Measurements from ENCODE around the gene TMEM109.

The TMEM109 gene

DNA sequence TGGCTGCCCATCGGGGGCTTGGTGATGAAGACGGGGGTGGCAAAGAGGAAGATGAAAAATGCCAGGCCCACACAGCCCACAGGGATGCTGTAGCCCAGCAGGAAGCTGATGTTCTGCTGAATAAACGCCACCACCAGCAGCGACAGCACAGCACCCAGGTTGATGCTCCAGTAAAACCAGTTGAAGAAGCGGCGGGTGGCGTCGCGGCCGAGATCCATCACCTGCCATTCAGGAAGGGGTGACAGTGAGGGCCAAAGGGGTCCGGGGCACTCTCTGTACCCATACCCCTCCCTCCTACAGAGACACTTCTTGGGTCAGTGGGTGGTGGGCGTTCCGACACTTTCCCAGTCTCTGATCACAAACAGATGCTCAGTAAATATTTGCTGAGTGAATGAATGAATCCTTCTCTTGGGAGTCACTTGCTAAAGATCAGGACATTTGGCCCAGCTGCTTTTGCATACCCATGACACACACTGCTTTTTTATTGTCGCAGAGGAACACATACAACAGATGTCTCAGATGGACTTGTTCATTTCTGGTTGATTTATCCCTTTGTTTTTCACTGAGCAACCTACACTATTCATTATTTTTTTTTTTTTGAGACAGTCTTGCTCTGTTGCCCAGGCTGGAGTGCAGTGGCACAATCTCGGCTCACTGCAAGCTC, 32.8 kb downstream of the TMEM109 start:
- no peak for DNase-seq

DNA sequence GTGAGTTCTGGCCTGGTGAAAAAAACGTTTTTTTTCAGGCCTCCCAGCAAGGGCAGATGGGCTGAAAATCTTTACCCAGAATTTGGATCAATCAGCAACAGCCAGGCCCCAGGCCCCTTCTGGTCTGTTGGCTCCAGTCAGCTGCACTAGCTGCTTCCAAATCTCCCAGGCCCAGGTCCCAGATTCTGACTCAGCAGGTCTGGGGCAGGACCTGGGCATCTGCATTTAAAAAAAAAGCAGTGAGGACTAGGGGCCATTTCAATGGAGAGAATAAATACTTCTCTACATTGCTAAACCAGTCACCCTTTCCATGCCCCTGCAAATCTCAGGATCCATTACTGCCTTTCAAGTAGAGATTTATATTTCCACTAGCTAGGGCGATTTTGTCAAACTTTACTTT, 33.7 kb downstream of the TMEM109 start:
- DNase-seq = no peak

DNA sequence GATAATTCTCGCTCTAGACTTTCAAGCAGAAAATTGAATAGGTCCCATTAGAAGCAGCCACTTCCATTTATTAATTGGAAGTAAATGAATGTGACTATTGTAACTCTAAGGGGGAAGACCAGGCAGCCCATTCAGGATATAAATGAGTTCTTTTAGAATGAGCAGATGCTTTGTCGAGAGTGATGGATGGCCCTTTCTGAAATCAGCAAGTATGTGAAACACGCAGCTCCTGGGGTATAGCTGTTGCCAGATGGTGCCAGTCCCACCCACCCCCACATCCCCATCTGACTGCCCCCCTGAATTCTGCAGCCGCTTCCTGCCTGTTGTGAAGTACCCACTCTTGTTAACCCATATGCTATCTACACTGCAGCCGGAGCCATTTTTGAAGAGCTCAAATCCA, 34.3 kb downstream of the TMEM109 start:
- DNase-seq = no peak

DNA sequence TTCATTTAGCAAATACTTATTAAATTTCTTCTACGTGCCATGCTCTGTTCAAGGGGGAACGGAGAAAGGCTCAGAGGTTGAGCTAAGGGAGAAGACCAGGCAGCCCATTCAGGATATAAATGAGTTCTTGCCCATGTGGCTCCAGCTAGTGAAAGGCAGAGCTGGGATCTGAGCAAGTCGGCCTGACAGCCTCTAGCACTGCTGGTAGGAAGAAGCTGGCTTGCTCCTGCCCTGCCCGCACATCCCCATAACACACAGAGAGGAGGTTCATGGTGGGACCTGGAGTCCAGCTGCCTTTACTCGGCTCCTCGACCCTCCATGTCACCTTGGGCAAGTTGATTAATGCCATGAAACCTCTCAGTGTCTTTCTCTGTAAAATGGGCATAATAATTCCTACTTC, 36.1 kb downstream of the TMEM109 start:
- DNase-seq = no peak

DNA sequence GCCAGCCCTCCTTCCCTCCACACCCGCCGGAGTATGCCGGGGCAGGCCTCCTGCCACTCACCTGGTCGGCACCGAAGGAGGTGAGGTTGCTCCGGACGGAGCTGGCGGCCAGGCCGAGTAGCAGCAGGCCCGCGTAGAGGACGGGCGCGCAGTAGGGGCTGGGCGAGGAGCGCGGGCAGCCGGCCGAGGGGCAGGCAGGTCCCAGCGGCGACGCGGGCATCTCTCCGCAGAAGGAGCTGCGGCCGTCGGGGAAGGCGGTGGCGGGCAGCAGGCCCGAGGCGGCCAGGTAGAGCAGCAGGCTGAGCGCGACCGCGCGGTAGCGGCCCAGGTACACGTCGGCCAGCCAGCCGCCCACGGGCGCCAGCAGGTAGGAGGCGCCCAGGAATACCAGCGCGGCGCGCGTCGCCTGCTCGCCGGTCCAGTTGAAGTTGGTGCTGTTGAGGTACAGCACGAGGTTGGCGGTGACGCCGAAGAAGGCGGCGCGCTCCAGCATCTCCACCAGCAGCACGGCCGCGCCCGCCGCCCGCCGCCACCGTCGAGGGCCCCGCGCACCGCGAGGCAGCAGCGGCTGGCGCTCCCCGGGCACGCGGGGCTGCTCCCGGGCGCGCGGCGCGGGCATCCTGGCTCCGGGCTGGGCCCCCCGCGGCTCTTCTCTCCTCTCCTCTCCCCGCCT, 37.1 kb downstream of the TMEM109 start:
- peak; percentile 16 for DNase-seq

DNA sequence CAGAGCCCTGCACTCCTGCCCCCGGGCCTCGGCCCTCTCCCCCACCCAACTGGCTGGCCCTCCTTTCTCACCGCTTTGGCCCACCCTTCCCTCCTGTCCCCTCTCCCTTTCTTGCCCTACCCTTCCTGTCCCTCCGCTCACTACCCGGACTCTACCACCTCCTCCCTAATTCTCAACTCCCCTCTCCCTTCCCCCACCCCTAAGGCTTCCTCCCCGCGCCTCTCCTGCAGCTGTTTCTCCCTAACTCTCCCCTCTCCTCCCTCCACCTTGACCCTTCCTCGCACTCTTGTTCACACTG, 37.6 kb downstream of the TMEM109 start:
- no peak for DNase-seq

DNA sequence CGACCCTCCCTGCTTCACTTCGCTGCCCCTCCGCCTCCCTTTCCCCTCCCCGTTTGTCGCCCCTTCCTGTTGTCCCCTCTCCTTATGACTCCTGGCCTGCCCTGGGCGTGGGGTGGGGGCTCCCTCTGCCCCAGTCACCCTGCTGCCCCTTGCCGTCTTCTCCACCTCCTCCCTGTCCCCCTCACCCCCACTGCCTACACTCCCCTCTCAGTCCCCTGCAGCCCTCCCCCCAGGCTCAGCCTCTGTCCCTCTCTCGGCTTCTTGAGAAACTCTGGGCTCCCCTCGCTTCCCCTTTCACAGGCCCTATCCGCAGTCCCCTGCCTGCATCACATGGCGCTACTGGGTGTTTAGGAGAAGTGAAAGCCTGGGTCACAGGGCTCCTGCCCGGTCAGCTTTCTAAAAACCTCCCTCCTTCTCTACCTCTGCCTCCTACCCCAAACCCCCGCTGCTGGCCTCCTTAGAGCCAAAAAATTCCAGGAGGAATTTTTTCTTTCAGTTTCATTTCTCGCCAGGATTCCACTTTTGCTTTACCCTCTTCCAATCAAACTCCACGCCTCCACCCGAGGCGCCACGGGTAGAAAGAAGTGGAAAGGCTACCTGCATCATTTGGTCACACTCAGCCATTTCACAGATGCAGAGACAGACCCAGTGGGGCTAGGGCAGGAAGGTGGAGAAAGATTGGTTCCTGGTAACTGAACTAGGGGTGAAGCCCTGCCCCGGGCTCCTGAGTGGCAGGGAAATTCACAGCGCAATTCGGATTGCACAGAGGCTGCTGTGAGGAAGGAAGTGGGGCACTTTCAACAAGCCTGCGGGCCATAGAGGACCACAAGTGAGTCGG, 38.2 kb downstream of the TMEM109 start, which contains the start of gene SLC15A3:
SLC15A3 (minus strand) TSS at position 273 of the 838 bp plus-strand sequence. CDS start 625 bp downstream, outside the sequence.
- DNase-seq = peak; percentile 23

DNA sequence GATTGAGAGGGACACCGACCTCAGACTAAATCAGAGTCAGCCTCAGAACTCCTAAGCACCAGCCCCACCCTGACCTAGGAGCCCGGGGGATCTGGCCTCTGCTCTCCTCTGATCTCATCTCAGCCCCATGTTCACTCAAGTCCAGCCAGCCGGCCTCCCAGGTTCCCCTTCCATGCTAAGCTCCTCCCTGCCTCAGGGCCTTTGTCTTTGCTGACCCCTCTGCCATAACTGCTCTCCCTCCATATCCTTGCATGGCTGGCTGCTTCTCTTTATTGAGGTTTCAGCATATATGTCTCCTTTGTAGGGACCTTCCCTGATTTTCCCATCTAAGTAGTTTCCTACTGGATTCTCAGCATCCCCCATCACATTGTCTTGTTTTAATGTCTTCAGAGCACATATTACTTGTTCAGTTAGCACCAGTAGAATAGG, 38.8 kb downstream of the TMEM109 start:
- no peak for DNase-seq

DNA sequence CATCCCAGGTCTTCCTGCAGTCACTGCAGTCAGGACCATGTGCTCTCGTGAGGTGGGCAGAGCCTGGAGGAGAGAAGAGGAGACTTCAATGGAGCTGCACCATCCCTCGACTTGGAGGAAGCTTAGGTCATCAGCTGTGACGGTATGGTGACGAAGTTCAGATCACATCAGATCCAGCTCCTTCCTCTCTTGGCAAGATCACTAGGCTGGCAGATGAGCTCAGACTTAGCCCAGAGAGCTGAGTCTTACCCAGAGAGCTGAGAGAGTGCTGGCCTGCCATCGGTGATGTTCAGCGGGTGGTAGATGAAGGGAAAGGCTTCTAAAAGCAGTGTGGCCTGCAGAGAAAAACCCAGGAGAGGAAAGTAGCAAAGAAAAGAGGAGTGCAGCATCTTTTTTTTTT, 39.8 kb downstream of the TMEM109 start:
- no peak for DNase-seq

DNA sequence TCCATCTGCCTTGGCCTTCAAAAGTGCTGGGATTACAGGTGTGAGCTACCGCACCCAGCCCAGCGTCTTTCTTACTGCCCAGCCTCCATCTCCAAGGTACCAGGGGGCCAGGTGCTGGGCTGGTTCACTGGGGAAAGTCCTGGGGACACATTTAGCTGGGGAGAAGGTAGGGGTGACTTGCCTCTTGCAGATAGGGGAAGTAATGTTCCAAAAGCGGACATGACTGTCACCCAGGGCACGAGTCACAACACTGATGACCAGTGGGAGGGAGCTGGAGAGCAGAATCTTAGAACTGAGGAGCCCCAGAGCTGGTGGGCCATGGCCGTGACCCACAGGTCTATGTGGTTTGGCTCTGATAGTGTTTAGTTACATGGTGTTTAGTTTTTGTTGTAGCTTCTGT, 40.5 kb downstream of the TMEM109 start:
- no peak for DNase-seq

DNA sequence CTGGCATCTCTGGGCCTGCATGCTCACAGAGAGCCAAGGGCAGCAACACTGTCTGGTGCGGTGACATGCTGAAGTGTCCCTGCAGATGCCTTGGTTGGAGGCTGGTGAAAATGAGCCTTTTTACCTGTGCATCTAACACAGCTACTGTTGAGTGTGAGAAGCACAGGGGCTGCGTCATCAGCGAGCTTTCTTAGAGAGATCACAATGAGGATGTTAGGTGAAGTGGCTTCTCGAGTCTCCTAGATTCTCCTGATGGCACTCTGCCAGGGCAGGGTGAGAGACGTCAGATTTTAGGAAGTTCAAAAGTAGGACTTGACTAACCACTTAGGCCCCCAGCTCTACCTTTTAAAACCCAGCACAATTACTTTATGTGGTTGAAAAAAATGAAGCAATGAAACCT, 41.6 kb downstream of the TMEM109 start:
- DNase-seq = no peak

DNA sequence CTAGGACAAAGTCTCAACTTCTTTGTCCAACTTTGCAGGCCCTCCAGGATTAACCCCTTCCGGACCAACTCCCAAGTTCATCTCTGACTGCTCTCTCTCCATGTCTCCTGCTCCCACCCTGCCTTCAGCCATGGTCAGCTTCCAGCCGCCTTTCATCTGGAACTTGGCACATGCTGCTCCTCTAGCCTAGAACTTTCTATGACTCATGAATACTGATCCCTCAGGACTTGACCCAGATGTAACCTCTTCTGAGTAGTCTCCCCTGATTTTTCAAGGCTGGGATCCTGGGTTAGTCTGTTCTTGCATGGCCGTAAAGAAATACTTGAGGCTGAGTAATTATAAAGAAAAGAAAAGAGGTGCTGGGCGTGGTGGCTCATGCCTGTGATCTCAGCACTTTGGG, 43.2 kb downstream of the TMEM109 start:
- DNase-seq = no peak

DNA sequence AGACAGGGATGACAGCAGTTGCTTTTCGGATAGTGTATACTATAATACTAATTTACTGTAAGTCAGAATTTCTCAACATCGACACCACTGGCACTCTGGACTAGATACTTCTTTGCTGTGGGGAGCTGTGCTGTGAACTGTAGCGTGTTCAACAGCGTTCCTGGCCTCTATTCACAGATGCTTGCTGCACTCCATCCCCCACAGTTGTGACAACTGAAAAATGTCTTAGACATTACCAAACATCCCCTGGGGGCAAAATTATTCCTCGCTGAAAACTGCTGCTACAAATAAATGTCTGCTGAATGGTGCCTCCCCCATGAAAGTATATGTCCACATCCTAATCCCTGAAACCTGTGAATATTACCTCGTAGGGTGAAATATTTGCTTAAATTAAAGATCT, 45.5 kb downstream of the TMEM109 start:
- no peak for DNase-seq

DNA sequence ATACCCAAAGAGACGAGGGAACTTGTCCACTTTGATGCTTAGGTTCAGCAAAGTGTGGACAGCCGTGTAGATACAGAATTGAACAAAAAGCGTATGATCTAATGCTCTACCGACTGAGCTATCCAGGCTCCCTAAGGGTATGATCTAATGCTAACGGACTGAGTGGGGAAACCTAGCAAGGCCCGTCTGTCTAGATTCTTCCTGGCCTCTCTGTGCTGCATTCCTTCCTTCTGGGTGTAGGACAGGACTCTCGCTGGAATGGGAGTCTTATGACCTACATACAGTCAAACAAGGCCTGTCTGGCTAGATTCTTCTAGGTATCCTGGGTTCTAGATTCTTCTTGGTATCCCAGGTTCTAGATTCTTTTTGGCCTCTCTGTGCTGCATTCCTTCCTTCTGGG, 46.4 kb downstream of the TMEM109 start:
- DNase-seq = no peak

DNA sequence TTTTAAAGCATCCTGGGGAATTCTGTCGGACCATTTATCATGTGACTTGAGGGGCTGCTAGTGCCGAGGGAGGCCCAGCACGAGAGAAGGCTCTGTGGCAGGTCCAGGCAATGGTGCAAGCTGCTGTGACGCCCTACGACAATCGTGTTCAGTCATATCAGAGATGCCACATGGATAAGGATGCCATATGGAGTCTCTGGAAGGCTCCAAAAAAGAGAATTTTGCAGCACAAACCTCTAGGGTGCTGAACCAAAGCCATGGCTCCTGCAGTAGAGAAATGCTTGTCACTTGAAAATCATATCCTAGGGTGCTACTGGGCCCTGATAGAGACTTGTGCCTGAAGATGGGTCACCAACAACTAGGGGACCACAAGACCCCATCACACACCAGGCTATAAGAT, 50.8 kb downstream of the TMEM109 start:
- DNase-seq = no peak

DNA sequence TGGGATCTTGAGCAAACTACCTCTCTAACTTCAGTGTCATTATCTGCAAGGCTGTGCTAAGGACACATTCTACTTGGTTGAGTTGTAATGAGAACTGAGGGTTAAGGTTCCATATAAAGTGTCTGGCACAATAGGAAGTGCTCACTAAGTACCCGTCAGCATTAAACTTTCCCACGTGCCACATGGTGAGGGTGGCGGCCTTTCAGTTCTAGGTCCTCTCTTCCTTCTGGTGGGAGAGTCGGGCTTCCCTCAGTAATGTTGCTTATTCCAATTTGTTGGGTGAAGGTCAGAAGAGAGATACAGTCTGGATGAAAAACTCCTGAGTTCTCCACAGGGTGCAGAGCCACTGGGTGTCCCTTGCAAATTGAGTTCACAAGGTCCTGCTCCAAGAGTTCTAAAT, 52.9 kb downstream of the TMEM109 start:
- no peak for DNase-seq

DNA sequence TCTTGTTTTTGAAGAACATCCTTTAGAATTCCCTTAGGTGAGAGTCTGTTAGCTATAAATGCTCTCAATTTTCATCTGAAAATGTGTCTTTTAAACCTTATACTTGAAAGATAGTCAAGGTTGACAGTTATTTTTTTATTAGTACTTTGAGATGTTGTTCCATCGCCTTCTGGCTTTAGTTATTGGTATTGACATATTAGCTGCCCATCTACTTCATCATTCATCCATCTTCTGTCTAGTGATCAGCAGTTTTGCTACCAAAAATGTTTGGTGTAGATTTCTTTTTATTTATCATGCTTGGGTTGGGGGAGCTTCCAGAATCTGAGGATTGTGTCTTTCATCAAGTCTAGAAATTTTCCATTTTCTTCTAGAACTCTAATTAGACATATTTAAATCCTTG, 54.3 kb downstream of the TMEM109 start:
- DNase-seq = no peak

DNA sequence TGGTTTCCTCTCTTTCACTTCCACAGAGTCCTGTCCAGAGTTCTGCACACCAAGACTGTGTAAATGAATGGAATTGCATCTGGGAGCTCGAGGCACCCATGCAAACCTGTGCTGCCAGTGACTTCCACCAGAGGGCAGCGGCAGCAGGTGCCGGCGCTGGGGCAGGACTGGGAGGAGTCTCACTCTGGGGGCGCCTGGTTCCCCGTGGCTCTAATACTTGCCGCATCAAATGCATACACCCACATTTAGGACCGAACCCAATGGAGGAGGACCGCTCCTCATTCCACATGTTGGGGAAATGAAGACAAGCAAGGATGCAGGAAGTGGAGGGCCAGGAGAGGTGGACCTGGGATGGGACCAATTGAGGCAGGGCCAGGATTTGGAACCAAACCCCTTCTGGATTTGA, 56.4 kb downstream of the TMEM109 start:
- DNase-seq = peak; percentile 89

DNA sequence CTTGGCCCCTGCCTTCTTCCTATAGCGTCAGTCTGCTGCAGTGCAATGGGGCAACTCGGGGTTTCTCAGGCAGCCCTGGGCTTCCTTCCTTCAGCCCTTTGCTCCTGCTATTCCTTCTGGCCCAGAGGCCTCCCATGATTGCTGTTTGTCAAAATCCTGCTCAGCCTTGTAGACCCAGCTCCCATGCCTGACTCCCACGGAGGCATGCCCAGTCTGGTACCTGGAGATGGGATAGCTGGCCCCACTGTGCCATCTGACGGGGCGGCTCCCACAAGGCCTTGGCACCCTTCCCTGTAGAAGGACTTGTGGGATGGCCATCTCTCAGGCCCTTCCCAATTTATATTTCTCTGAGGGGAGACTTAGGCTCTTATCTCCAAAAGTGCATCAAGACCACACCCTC, 56.9 kb downstream of the TMEM109 start:
- DNase-seq = no peak

DNA sequence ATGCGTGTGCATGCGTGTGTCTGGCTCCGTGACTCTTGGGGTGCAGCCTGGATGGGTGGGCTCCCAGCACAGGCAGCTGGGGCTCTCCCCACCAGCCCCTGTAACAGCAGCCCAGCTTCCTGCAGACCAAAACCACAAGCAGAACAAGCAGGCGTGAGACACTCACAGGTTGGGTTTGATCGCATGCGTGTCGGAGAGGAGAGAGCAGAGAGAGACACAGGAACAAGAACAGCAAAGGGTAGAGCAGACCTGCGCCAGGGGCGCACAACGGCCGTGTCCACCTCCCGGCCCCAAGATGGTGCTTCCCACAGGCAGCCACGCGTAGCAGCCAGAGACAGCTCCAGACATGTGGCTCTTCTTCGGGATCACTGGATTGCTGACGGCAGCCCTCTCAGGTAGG, 57.6 kb downstream of the TMEM109 start, which contains the start of gene CD6:
CD6 (plus strand) TSS at position 161 of the 400 bp plus-strand sequence; CDS start at position 347, 186 bp downstream.
- DNase-seq = peak; percentile 82

DNA sequence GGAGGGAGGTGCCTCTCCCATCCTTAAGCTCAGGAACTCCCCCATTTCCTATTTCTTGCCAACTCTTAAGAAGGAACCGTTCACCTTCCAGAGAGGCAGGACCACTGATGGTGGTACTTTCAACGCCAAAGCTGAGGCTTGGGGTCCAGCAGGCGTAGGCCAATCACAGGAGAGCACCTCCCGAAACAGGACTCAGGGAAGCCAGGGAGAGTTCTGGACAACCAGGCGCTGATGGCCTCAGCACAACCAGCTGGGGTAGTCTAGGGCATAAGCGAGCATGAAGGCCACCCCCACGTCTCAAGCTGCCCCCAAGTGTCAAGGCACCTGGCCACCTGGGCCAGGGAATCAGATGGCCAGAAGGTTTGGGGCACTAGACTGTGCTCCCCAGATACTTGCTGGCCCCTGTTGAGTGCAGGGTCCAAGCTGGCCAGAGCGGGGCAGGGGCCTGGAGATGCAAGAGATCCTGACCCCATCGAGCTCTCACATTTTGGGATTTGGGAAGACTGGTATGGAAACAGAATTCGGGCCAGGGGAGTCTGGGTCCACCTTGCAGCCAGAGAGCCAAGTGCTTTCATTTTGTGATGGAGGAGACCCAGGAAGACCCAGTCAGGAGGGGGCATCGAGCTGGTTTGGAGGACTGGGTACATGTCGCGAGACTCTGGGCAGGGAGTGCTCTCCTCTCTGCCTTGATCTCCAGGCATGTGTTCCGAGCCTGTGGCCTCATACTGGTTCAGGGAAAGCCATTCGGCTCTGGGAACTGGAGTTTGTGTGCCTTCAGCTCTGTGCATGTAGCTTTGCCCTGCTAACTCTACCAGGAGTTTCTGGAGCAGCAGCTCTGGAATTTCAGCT, 58.4 kb downstream of the TMEM109 start:
- peak; percentile 67 for DNase-seq
